MCF 10A (cell line): ENCODE measurements around the gene IGFBP6. TPM values are rescaled to one million over a fixed set of nuclear protein-coding genes. Genes with fewer than 3 reads are reported as not detected.

Experiments used
- BruUV-seq: library from RNA; stranded (reverse); fragments of 400-500 nt; replicated peaks from 2 replicates; lab custom pipeline; 2021; lab: Mats Ljungman, UMichigan
- CTCF ChIA-PET: fragments of 300-600 bp; sonication (Branson Sonifier 250); formaldehyde crosslinking; extraction: SDS; loops from one replicate; lab custom pipeline; 2021; ENCODE audit warnings: antibody characterized with exemption, inconsistent platforms; lab: Yijun Ruan, JAX
- POLR2A ChIA-PET: fragments of 300-600, 350-650 bp; sonication (Branson Sonifier 250); formaldehyde crosslinking; extraction: SDS; loops from one replicate; lab custom pipeline; 2020; ENCODE audit warnings: antibody characterized with exemption, inconsistent platforms; lab: Yijun Ruan, JAX
- DNase-seq: peaks from one replicate; pipeline ENCODE4 v3.0.0-alpha.2; 2018; ENCODE audit not compliant: unreplicated experiment
- H3K27ac Mint-ChIP-seq: one replicate; pipeline ENCODE4 v1.8.0; 2022; ENCODE audit warnings: mild to moderate bottlenecking, low read depth, mixed read lengths; ENCODE audit not compliant: unreplicated experiment
- H3K27me3 Mint-ChIP-seq: one replicate; pipeline ENCODE4 v1.8.0; 2022; ENCODE audit warnings: mixed read lengths; ENCODE audit not compliant: insufficient read depth, unreplicated experiment
- H3K36me3 Mint-ChIP-seq: one replicate; pipeline ENCODE4 v1.8.0; 2022; ENCODE audit warnings: mild to moderate bottlenecking, moderate library complexity, mixed read lengths; ENCODE audit not compliant: insufficient read depth, unreplicated experiment
- H3K4me1 Mint-ChIP-seq: one replicate; pipeline ENCODE4 v1.8.0; 2022; ENCODE audit warnings: mixed read lengths; ENCODE audit not compliant: insufficient read depth, unreplicated experiment
- H3K4me3 Mint-ChIP-seq: one replicate; pipeline ENCODE4 v1.8.0; 2022; ENCODE audit warnings: mild to moderate bottlenecking, moderate library complexity, mixed read lengths; ENCODE audit not compliant: unreplicated experiment
- H3K9me3 Mint-ChIP-seq: one replicate; pipeline ENCODE4 v1.8.0; 2022; ENCODE audit warnings: mixed read lengths; ENCODE audit not compliant: unreplicated experiment
- CTCF ChIP-seq: fragments of 200-600 bp; IDR thresholded peaks from one replicate; pipeline ENCODE4 v1.8.0; 2022; ENCODE audit warnings: antibody characterized with exemption, mild to moderate bottlenecking; ENCODE audit not compliant: unreplicated experiment
- intact Hi-C: fragments of 100-400 bp; cut with micrococcal nuclease; formaldehyde crosslinking; loops from 2 replicates; pipeline ENCODE4 v1.14.1; 2022
- total RNA-seq: library from RNA; stranded (reverse); gene quantifications from 2 replicates; pipeline ENCODE4 v1.2.3, GENCODE V29; 2022

IGFBP6 gene
- total RNA-seq, 1 experiment from 2014 or later, result 6.4 TPM

- H3K4me1 Mint-ChIP-seq, result peaks cover 6% of the 10 kb centered on the region
- H3K27me3 Mint-ChIP-seq, result no peaks in the 10 kb centered on the region
- no TSS peak for BruUV-seq
- no peak overlapping the region for H3K27ac Mint-ChIP-seq
- DNase-seq, result peak; percentile 73
- no peaks in the 10 kb centered on the region for H3K9me3 Mint-ChIP-seq
- intact Hi-C loops, result no loop called here
- CTCF ChIA-PET, result interaction anchor here (0.6 to 2.4 kb wide), 3 partner anchors 14 to 649 kb away, joined by 3 to 8 read pairs (median 4); no protein-coding TSS in a partner anchor
- TF ChIP-seq CTCF, result no peak
- POLR2A ChIA-PET, result interaction anchor here (0.7 kb wide), 1 partner anchor 176 kb away, joined by 3 read pairs; no protein-coding TSS in a partner anchor
- no peak overlapping the region for H3K4me3 Mint-ChIP-seq
- peaks cover 7% of the 10 kb centered on the region for H3K36me3 Mint-ChIP-seq
Measured at GRCh38 chr12:53145383-53146260, 48.2 kb downstream of the IGFBP6 start.

GRCh38 chr12:53147181-53147580 lies 49.7 kb downstream of the IGFBP6 start:
- POLR2A ChIA-PET, result no interaction called here

GRCh38 chr12:53147653-53148052 lies 50.2 kb downstream of the IGFBP6 start:
- H3K9me3 Mint-ChIP-seq, result no peaks in the 10 kb centered on the region
- CTCF ChIA-PET, result interaction anchor here (0.6 to 1.2 kb wide), 4 partner anchors 12 to 821 kb away, joined by 3 to 4 read pairs (median 3); no protein-coding TSS in a partner anchor
- no peaks in the 10 kb centered on the region for H3K27me3 Mint-ChIP-seq
- H3K4me1 Mint-ChIP-seq, result peaks cover 6% of the 10 kb centered on the region
- intact Hi-C loops, result no loop called here
- DNase-seq, result no peak
- peaks cover 7% of the 10 kb centered on the region for H3K36me3 Mint-ChIP-seq
- no peak for TF ChIP-seq CTCF
- no TSS peak for BruUV-seq
- POLR2A ChIA-PET, result interaction anchor here (0.6 kb wide), 1 partner anchor 52 kb away, joined by 3 read pairs; no protein-coding TSS in a partner anchor
- no peak overlapping the region for H3K4me3 Mint-ChIP-seq
- H3K27ac Mint-ChIP-seq, result no peak overlapping the region

More at GRCh38 chr12:53147181-53147580, 49.7 kb downstream of the IGFBP6 start:
- no peak for TF ChIP-seq CTCF
- Mint-ChIP-seq H3K27me3 (no peaks in the 10 kb centered on the region), H3K4me3 (no peak overlapping the region), H3K36me3 (peaks cover 7% of the 10 kb centered on the region), H3K9me3 (no peaks in the 10 kb centered on the region), H3K4me1 (peaks cover 6% of the 10 kb centered on the region), H3K27ac (no peak overlapping the region)
- BruUV-seq, result no TSS peak
- intact Hi-C loops, result no loop called here
- CTCF ChIA-PET, result interaction anchor here (0.6 to 1.2 kb wide), 5 partner anchors 12 to 975 kb away, joined by 3 to 4 read pairs (median 3); no protein-coding TSS in a partner anchor
- no peak for DNase-seq

- H3K4me1 Mint-ChIP-seq, result no peaks in the 10 kb centered on the region
- no peaks in the 10 kb centered on the region for H3K36me3 Mint-ChIP-seq
- intact Hi-C loops, result no loop called here
- no peaks in the 10 kb centered on the region for H3K27me3 Mint-ChIP-seq
- no peak overlapping the region for H3K4me3 Mint-ChIP-seq
- H3K9me3 Mint-ChIP-seq, result no peaks in the 10 kb centered on the region
- ChIA-PET POLR2A (no interaction called here), CTCF (interaction anchor here (1.2 kb wide), 1 partner anchor 9 kb away, joined by 3 read pairs; no protein-coding TSS in a partner anchor)
- DNase-seq, result no peak
- no TSS peak for BruUV-seq
- H3K27ac Mint-ChIP-seq, result no peak overlapping the region
- no peak for TF ChIP-seq CTCF
Measured at GRCh38 chr12:53151039-53151438, 53.6 kb downstream of the IGFBP6 start.
